H9 (cell line): Measurements from ENCODE around the gene PPM1H. TPM values are rescaled to one million over a fixed set of nuclear protein-coding genes. Genes with fewer than 3 reads are reported as not detected.

ENCODE experiments used
- DNase-seq: peaks from one replicate; pipeline ENCODE4 v3.0.0-alpha.2; 2017
- H2AFZ ChIP-seq: one replicate; pipeline ENCODE4 v1.6.1; 2013; ENCODE audit warnings: mild to moderate bottlenecking, low read length, control low read depth, moderate library complexity
- H2AK5ac ChIP-seq: 2 replicates; pipeline ENCODE4 v1.6.1; 2013; ENCODE audit warnings: low read length, control low read depth, mixed read lengths; ENCODE audit not compliant: insufficient read length
- H2BK120ac ChIP-seq: one replicate; pipeline ENCODE4 v1.6.1; 2013; ENCODE audit warnings: low read depth, mild to moderate bottlenecking, low read length, control low read depth, inconsistent platforms; ENCODE audit not compliant: poor library complexity, severe bottlenecking
- H2BK12ac ChIP-seq: 2 replicates; pipeline ENCODE4 v1.6.1; 2013; ENCODE audit warnings: low read length, control low read depth, mixed read lengths, low read depth; ENCODE audit not compliant: insufficient read length
- H2BK15ac ChIP-seq: 2 replicates; pipeline ENCODE4 v1.6.1; 2013; ENCODE audit warnings: low read depth, low read length, control low read depth
- H2BK20ac ChIP-seq: one replicate; pipeline ENCODE4 v1.6.1; 2013; ENCODE audit warnings: low read depth, mild to moderate bottlenecking, low read length, control low read depth, inconsistent platforms; ENCODE audit not compliant: poor library complexity, severe bottlenecking
- H2BK5ac ChIP-seq: 2 replicates; pipeline ENCODE4 v1.6.1; 2013; ENCODE audit warnings: low read length, control low read depth, mixed read lengths; ENCODE audit not compliant: insufficient read length
- H3K14ac ChIP-seq: 2 replicates; pipeline ENCODE4 v1.6.1; 2013; ENCODE audit warnings: low read length, control low read depth; ENCODE audit not compliant: insufficient read depth
- H3K18ac ChIP-seq: 2 replicates; pipeline ENCODE4 v1.6.1; 2013; ENCODE audit warnings: low read depth, mild to moderate bottlenecking, mixed read lengths, low read length, control low read depth; ENCODE audit not compliant: insufficient read length
- H3K23ac ChIP-seq: 2 replicates; pipeline ENCODE4 v1.6.1; 2013; ENCODE audit warnings: low read length, control low read depth, mixed read lengths, low read depth; ENCODE audit not compliant: insufficient read length
- H3K23me2 ChIP-seq: 2 replicates; pipeline ENCODE4 v1.6.1; 2013; ENCODE audit warnings: low read depth, mild to moderate bottlenecking, mixed read lengths, low read length, control low read depth; ENCODE audit not compliant: insufficient read length, poor library complexity, severe bottlenecking
- H3K27ac ChIP-seq: 2 replicates; pipeline ENCODE4 v1.5.1; 2013; ENCODE audit warnings: low read length, control low read depth, mixed read lengths, low read depth; ENCODE audit not compliant: insufficient read length
- H3K27me3 ChIP-seq: 2 replicates; pipeline ENCODE4 v1.6.1; 2013; ENCODE audit warnings: low read length, control low read depth, inconsistent platforms; ENCODE audit not compliant: insufficient read depth
- H3K4ac ChIP-seq: 2 replicates; pipeline ENCODE4 v1.6.1; 2013; ENCODE audit warnings: low read depth, mild to moderate bottlenecking, control low read depth, inconsistent platforms, low read length, moderate library complexity
- H3K4me1 ChIP-seq: 2 replicates; pipeline ENCODE4 v1.6.1; 2013; ENCODE audit warnings: low read length, control low read depth, inconsistent platforms; ENCODE audit not compliant: insufficient read depth
- H3K4me2 ChIP-seq: 2 replicates; pipeline ENCODE4 v1.6.1; 2013; ENCODE audit warnings: low read length, control low read depth, mixed read lengths; ENCODE audit not compliant: insufficient read length, insufficient read depth
- H3K56ac ChIP-seq: 2 replicates; pipeline ENCODE4 v1.6.1; 2013; ENCODE audit warnings: low read depth, mild to moderate bottlenecking, mixed read lengths, low read length, control low read depth; ENCODE audit not compliant: insufficient read length
- H3K79me1 ChIP-seq: 2 replicates; pipeline ENCODE4 v1.6.1; 2013; ENCODE audit warnings: low read depth, mild to moderate bottlenecking, moderate library complexity, low read length, control low read depth, inconsistent platforms; ENCODE audit not compliant: insufficient read depth, poor library complexity, severe bottlenecking
- H3K79me2 ChIP-seq: 2 replicates; pipeline ENCODE4 v1.6.1; 2013; ENCODE audit warnings: low read length, control low read depth, inconsistent platforms; ENCODE audit not compliant: insufficient read depth
- H3K9ac ChIP-seq: 2 replicates; pipeline ENCODE4 v1.6.1; 2013; ENCODE audit warnings: low read length, control low read depth, mixed read lengths; ENCODE audit not compliant: insufficient read length; ENCODE audit errors: extremely low read depth
- H3K9me3 ChIP-seq: one replicate; pipeline ENCODE4 v1.6.1; 2013; ENCODE audit warnings: low read depth, low read length, inconsistent platforms; ENCODE audit not compliant: control insufficient read depth
- H3T11ph ChIP-seq: one replicate; pipeline ENCODE4 v1.6.1; 2013; ENCODE audit warnings: mild to moderate bottlenecking, low read length, control low read depth, inconsistent platforms
- H4K20me1 ChIP-seq: one replicate; pipeline ENCODE4 v1.6.1; 2013; ENCODE audit not compliant: control insufficient read depth, insufficient read length, insufficient read depth
- H4K5ac ChIP-seq: 2 replicates; pipeline ENCODE4 v1.6.1; 2013; ENCODE audit warnings: low read depth, mild to moderate bottlenecking, mixed read lengths, low read length, control low read depth; ENCODE audit not compliant: insufficient read length
- H4K8ac ChIP-seq: replicated peaks from 2 replicates; pipeline ENCODE4 v1.6.1; 2013; ENCODE audit warnings: low read length, control low read depth, mixed read lengths, low read depth; ENCODE audit not compliant: insufficient read length
- H4K91ac ChIP-seq: 2 replicates; pipeline ENCODE4 v1.6.1; 2013; ENCODE audit warnings: low read depth, mild to moderate bottlenecking, moderate library complexity, mixed read lengths, low read length, control low read depth; ENCODE audit not compliant: insufficient read length
- H3K27ac Mint-ChIP-seq, 3 experiments: 2 replicates in 2 of 3; 3 replicates in 1 of 3; pipeline ENCODE4 v1.8.0; 2020 to 2021; ENCODE audit warnings: mixed read lengths in 3 of 3, mild to moderate bottlenecking in 1 of 3, moderate library complexity in 1 of 3
- H3K27me3 Mint-ChIP-seq: 2 replicates; pipeline ENCODE4 v1.8.0; 2021; ENCODE audit warnings: low read depth, mild to moderate bottlenecking, moderate library complexity, mixed read lengths
- H3K36me3 Mint-ChIP-seq, 3 experiments: 2 replicates in 2 of 3; 3 replicates in 1 of 3; pipeline ENCODE4 v1.8.0; 2020 to 2021; ENCODE audit warnings: low read depth in 3 of 3, mixed read lengths in 3 of 3; ENCODE audit not compliant: insufficient read depth in 1 of 3
- H3K4me1 Mint-ChIP-seq, 2 experiments: 2 replicates each; pipeline ENCODE4 v1.8.0; 2020; ENCODE audit warnings: mixed read lengths in 2 of 2
- H3K4me3 Mint-ChIP-seq, 2 experiments: 2 replicates in 1 of 2; 3 replicates in 1 of 2; pipeline ENCODE4 v1.8.0; 2020 to 2021; ENCODE audit warnings: mild to moderate bottlenecking in 2 of 2, mixed read lengths in 2 of 2, moderate library complexity in 1 of 2
- H3K9me3 Mint-ChIP-seq, 2 experiments: 2 replicates in 1 of 2; 3 replicates in 1 of 2; pipeline ENCODE4 v1.8.0; 2020; ENCODE audit warnings: mild to moderate bottlenecking in 2 of 2, mixed read lengths in 2 of 2, moderate library complexity in 1 of 2
- CTCF ChIP-seq: fragments of 200-600 bp; sonication (generic); conservative IDR thresholded peaks from 3 replicates; pipeline ENCODE4 v1.8.0; 2021; ENCODE audit warnings: antibody characterized with exemption, mild to moderate bottlenecking
- WGBS: extraction: QIAGEN DNeasy Blood & Tissue Kit; methylation state at CpG from one replicate; pipeline ENCODE4 v1.1.7; 2013; ENCODE audit warnings: missing lambda C conversion rate, low lambda C conversion rate, mixed read lengths; ENCODE audit not compliant: insufficient read length; ENCODE audit errors: extremely low coverage; 5-methylcytosine and 5-hydroxymethylcytosine counted together
- total RNA-seq: library from RNA; stranded (reverse); gene quantifications from 2 replicates; pipeline ENCODE4 v1.2.1, GENCODE V29; 2021

PPM1H gene
- total RNA-seq, 1 experiment from 2014 or later: 22.1 TPM

GRCh38 chr12:62761658-62762057 lies 173.3 kb downstream of the PPM1H start:
- H3K14ac ChIP-seq: no peak overlapping the region
- no peaks in the 10 kb centered on the region for H3K79me2 ChIP-seq
- peaks cover 25 to 34% (median 27%) of the 10 kb centered on the region in 3 experiments for H3K36me3 Mint-ChIP-seq
- H4K5ac ChIP-seq: no peak overlapping the region
- no peak overlapping the region for H3K27ac ChIP-seq
- no peak overlapping the region for H3K56ac ChIP-seq
- H3K4me2 ChIP-seq: no peak overlapping the region
- H3K79me1 ChIP-seq: no peaks in the 10 kb centered on the region
- H4K8ac ChIP-seq: no peak overlapping the region
- H3K27me3 Mint-ChIP-seq: no peaks in the 10 kb centered on the region
- no peak for DNase-seq
- no peak overlapping the region for H3K4ac ChIP-seq
- H2BK15ac ChIP-seq: no peak overlapping the region
- H3K4me1 ChIP-seq: no peaks in the 10 kb centered on the region
- H2BK12ac ChIP-seq: no peak overlapping the region
- H3K4me3 Mint-ChIP-seq: no peak overlapping the region
- no peak overlapping the region for H2BK20ac ChIP-seq
- H3K9ac ChIP-seq: no peak overlapping the region
- H2AK5ac ChIP-seq: no peak overlapping the region
- no peaks in the 10 kb centered on the region for H3K9me3 ChIP-seq
- H3K23me2 ChIP-seq: no peaks in the 10 kb centered on the region
- no peak overlapping the region for H2BK5ac ChIP-seq
- no peak overlapping the region; a peak in 2 of 7 replicates for H3K27ac Mint-ChIP-seq
- no peak overlapping the region for H3T11ph ChIP-seq
- no peaks in the 10 kb centered on the region for H3K27me3 ChIP-seq
- TF ChIP-seq CTCF: no peak
- no peak overlapping the region for H2AFZ ChIP-seq
- no peak overlapping the region for H3K23ac ChIP-seq
- no peaks in the 10 kb centered on the region; a peak in 1 of 4 replicates for H3K4me1 Mint-ChIP-seq
- no CpG with 5 or more reads among the region's 5 CpGs for WGBS
- H2BK120ac ChIP-seq: no peak overlapping the region
- no peak overlapping the region for H4K91ac ChIP-seq
- H3K18ac ChIP-seq: no peak overlapping the region
- peaks cover 22 to 25% of the 10 kb centered on the region in 2 experiments for H3K9me3 Mint-ChIP-seq
- H4K20me1 ChIP-seq: no peaks in the 10 kb centered on the region
